Ovary (tissue), 3 donors: Measurements from ENCODE around the gene KATNBL1.

ENCODE experiments used
- EP300 ChIP-seq: sonication (generic); formaldehyde crosslinking; IDR thresholded peaks from one replicate; pipeline ENCODE4 v1.6.1; 2017; ENCODE audit warnings: antibody characterized with exemption
- TF ChIP-seq, protein P1 (sequence below), 3 donors: fragments of 450-650 bp in 2 of 3; fragments of 200-600 bp in 1 of 3; IDR thresholded peaks; one replicate each; pipeline versions ENCODE4 v1.5.1 to v1.8.0; 2016 to 2022; ENCODE audit warnings: antibody characterized with exemption in 3 of 3, mild to moderate bottlenecking in 1 of 3
- donor health status: DM: no; HTN: no; CAD: no.

- no peak for TF ChIP-seq EP300
- TF ChIP-seq, protein P1, sequence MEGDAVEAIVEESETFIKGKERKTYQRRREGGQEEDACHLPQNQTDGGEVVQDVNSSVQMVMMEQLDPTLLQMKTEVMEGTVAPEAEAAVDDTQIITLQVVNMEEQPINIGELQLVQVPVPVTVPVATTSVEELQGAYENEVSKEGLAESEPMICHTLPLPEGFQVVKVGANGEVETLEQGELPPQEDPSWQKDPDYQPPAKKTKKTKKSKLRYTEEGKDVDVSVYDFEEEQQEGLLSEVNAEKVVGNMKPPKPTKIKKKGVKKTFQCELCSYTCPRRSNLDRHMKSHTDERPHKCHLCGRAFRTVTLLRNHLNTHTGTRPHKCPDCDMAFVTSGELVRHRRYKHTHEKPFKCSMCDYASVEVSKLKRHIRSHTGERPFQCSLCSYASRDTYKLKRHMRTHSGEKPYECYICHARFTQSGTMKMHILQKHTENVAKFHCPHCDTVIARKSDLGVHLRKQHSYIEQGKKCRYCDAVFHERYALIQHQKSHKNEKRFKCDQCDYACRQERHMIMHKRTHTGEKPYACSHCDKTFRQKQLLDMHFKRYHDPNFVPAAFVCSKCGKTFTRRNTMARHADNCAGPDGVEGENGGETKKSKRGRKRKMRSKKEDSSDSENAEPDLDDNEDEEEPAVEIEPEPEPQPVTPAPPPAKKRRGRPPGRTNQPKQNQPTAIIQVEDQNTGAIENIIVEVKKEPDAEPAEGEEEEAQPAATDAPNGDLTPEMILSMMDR (IDR thresholded peaks at IDR 0.05) = no peak
Measured at GRCh38 chr15:34243226-34243625, 33.3 kb upstream of the KATNBL1 start.
